ENCODE data around the gene NSUN6.
A peak's percentile ranks its signal among the peaks of the same experiment; 100 is the strongest.

Gene NSUN6, protein sequence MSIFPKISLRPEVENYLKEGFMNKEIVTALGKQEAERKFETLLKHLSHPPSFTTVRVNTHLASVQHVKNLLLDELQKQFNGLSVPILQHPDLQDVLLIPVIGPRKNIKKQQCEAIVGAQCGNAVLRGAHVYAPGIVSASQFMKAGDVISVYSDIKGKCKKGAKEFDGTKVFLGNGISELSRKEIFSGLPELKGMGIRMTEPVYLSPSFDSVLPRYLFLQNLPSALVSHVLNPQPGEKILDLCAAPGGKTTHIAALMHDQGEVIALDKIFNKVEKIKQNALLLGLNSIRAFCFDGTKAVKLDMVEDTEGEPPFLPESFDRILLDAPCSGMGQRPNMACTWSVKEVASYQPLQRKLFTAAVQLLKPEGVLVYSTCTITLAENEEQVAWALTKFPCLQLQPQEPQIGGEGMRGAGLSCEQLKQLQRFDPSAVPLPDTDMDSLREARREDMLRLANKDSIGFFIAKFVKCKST

DNA sequence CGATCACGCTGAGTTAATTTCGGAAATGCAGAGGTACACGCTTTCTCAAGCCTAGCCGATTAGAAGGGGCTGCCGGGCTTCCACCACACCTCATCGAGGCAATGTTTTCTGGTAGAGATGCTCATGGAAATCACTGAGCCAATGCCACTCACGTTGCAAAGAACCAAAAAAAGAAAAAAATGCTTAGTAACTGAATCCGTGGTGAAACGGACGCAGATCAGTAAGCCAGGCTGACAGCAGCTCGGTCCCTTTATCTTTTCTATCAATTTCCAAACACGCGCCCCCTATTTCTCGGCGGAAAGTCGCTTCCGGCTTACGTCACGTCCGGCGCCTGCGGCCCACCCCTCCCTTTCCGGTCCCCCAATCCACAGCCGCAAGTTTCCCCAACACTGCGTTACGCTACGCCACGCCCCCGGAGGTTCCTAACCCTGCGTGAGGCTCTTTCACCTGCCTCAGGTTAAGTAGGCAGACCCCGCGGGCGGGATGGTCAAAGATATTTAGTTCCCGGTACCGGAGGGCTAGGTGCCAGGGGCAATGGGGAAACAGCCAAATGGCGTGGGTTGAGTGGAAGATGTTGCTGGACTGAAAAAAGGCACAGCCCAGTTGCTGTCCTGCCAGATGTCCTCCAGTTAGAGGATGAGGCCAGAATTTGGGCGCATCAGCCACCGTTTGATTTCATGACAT is at the start of gene NSUN6:
NSUN6 (minus strand) TSS at position 264 of the 684 bp plus-strand sequence. CDS start 384 bp downstream, outside the sequence.
- Mint-ChIP-seq H3K4me3 (peak within 1 kb of the TSS; percentile 93), H3K27ac (peak within 1 kb of the TSS; percentile 98), H3K9me3 (no peaks in the 10 kb centered on the region), H3K27me3 (ENCODE audit: low read depth) (no peaks in the 10 kb centered on the region), H3K4me1 (ENCODE audit: low read depth) (peaks cover 37% of the 10 kb centered on the region), H3K36me3 (ENCODE audit: low read depth) (peaks cover 15% of the 10 kb centered on the region)

DNA sequence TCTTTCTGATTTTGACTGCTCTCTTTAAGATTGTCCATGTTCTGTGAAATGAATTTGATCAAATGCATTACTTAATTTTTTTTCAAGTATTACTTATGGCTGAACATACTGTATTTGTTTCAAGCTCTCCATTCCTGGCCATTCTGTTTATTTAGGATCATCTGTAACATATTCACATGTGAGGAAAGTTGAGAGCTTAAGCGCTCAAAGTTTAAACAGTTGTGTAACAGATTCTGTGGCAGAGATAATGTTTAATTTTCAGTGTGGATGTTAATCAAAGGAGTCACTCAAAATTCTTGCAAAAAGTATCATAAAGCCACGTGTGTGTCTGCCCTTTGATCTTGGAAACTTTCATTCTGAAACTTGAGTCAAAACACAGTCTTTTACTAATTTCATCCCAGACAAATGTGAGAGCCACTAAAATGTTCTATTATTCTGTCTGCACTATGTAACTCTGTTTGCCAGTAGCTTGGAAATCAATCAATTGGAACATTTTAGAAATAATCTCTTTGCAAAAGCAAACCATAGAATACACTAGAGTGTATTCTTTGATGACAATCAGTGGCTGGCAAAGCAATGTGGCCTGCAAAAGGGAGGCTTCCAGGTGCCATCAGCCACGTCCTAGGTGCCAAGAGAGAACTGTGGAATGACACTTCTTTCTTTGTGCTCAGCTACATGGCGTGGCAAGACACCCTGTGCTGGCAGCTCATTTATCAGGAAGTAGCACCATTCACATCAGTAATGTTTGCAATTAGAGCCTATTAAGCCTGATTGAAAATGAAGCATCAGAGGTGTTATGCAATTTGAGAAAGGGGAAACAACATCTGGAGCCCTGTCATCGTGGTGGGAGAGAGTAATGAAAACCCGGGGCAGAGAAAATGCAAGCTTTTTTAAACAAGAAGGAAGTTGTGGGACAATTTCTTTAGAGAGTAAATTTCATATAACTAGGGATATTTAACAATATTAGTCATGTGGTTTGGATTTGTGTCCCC is 48.8 kb upstream of the NSUN6 start:
- Mint-ChIP-seq H3K36me3 (ENCODE audit: low read depth) (no peaks in the 10 kb centered on the region), H3K9me3 (no peaks in the 10 kb centered on the region), H3K27me3 (ENCODE audit: low read depth) (no peaks in the 10 kb centered on the region), H3K27ac (no peak overlapping the region), H3K4me1 (ENCODE audit: low read depth) (no peaks in the 10 kb centered on the region), H3K4me3 (no peak overlapping the region)

DNA sequence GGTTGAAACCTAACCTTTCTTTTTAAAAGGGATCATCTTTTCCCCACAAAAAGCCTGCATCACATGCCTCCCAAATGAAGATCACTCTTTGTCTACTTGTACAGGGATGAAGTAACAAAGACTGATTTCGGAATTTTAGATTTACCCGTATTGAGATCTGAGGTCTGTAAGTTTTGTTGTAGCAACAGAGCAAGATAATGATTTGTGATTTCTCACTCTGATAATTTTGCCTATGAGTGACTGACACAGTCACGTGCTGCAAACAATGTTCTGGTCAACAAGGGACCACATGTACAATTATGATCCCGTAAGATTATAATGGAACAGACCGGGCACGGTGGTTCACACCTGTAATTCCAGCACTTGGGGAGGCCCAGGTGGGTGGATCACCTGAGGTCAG is 39.2 kb upstream of the NSUN6 start:
- Mint-ChIP-seq H3K27me3 (ENCODE audit: low read depth) (peaks cover 10% of the 10 kb centered on the region), H3K4me3 (no peak overlapping the region), H3K36me3 (ENCODE audit: low read depth) (no peaks in the 10 kb centered on the region), H3K27ac (no peak overlapping the region), H3K9me3 (no peaks in the 10 kb centered on the region), H3K4me1 (ENCODE audit: low read depth) (no peaks in the 10 kb centered on the region)

DNA sequence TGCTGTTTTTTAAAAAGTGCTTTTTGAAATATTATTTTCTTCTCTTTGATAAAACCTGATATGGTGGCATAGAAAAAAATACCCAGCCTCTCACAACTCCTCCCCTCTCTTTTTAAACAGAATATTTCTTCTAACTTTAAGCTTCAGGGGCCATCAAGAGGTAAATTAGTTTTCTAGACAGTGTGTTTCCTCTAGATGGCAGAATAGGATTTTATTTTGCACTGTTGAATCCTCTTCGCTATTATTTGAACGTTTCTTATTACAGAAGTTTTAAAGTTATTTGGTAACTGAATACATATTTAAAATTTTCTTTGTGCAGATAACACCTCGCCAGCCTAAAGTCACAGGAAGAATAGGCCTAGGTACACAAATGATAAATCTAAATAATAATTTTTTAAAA is 38.1 kb upstream of the NSUN6 start:
- Mint-ChIP-seq H3K9me3 (no peaks in the 10 kb centered on the region), H3K27me3 (ENCODE audit: low read depth) (peaks cover 10% of the 10 kb centered on the region), H3K4me3 (no peak overlapping the region), H3K36me3 (ENCODE audit: low read depth) (no peaks in the 10 kb centered on the region), H3K4me1 (ENCODE audit: low read depth) (peaks cover 3% of the 10 kb centered on the region), H3K27ac (no peak overlapping the region)

DNA sequence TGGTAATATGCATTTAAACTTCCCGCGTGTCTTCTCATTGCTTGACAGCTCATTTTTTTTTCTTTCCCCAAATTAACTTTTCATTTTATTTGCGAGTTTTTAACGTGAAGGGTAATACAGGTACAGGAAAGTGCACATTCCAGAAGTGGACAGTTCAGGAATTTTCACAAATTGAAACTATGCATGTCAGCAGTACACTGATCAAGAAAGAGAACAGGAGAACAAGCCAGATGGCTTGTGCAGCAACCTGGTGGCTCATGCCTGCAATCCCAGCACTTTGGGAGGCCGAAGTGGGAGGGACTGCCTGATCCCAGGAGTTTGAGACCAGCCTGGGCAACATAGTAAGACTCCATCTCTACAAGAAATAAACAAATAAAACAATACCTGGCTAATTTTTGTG is 36.3 kb upstream of the NSUN6 start:
- Mint-ChIP-seq H3K27ac (no peak overlapping the region), H3K9me3 (no peaks in the 10 kb centered on the region), H3K4me1 (ENCODE audit: low read depth) (peaks cover 3% of the 10 kb centered on the region), H3K4me3 (no peak overlapping the region), H3K36me3 (ENCODE audit: low read depth) (peaks cover 4% of the 10 kb centered on the region), H3K27me3 (ENCODE audit: low read depth) (peaks cover 10% of the 10 kb centered on the region)

DNA sequence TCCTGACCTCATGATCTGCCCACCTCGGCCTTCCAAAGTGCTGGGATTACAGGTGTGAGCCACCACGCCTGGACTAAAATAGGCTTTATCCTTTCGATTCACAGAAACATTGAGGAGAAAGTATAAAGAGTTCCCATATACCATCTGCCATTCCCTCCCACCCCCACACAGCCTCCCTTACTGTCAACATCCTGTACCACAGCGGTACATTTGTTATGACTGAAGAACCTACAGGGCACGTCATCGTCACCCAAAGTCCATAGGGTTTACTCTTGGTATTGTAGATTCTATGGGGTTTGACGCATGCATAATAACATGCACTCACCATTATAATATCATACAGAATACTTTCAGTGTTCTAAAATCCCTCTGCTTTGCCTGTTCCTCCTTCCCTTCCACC is 35.8 kb upstream of the NSUN6 start:
- Mint-ChIP-seq H3K27me3 (ENCODE audit: low read depth) (peaks cover 10% of the 10 kb centered on the region), H3K4me3 (no peak overlapping the region), H3K27ac (no peak overlapping the region), H3K4me1 (ENCODE audit: low read depth) (peaks cover 3% of the 10 kb centered on the region), H3K36me3 (ENCODE audit: low read depth) (peaks cover 4% of the 10 kb centered on the region), H3K9me3 (no peaks in the 10 kb centered on the region)

DNA sequence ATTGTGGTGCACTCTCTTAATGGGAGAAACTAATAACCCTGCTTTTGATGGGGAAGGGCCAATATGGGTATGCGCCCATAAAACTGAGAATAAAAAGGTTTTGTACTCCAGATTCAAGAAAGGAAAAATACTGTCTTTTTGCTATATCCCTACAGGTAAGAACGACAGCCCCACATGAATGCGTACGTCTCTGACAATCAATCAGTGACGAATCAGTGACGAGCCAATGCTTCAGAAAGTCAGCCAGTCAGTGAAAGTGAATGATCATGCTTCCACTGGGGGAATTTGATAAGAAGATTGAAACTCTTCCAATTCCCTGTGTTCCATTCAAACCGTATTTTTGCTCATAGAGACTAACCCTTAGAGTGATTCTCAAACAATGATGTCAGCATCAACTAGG is 34.2 kb upstream of the NSUN6 start:
- Mint-ChIP-seq H3K27ac (no peak overlapping the region), H3K4me3 (no peak overlapping the region), H3K4me1 (ENCODE audit: low read depth) (peaks cover 3% of the 10 kb centered on the region), H3K27me3 (ENCODE audit: low read depth) (peaks cover 9% of the 10 kb centered on the region), H3K9me3 (no peaks in the 10 kb centered on the region), H3K36me3 (ENCODE audit: low read depth) (peaks cover 4% of the 10 kb centered on the region)

DNA sequence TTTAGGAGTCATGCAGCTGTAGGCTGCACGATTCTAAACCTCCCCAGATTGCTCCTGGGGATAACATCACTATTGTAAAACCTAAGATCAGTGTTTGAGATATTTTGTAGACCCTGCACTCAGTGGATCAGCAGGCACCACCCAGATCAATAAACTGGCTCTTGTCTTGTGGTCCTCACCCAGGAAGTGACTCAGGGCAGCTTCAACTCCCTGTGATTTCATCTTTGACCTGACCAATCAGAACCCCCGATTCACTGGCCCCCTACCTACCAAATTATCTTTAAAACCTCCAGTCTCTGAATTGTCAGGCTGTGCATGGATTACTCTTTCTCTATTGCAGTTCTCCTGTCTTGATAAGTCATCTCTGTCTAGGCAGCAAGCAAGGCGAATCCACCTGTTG is 33.6 kb upstream of the NSUN6 start:
- Mint-ChIP-seq H3K4me1 (ENCODE audit: low read depth) (peaks cover 3% of the 10 kb centered on the region), H3K27ac (no peak overlapping the region), H3K4me3 (no peak overlapping the region)

DNA sequence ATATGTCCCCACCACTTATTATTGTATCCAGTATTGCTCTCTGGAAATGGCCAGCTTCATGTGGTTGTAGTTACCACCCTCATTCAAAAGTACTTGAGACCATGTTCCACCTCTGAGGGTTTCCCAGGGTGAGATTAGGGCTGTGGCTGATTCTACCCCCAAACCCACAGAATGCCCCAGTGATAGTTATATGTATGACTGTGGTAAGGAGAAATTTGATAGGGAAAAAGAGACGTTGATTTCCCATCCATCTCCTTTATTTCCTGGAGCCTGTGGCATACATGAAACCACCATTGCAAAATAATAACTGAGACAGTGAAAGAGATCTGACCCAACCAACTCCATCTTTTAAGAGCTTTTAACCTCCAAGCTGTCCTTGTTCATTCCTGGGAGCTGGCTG is 33.0 kb upstream of the NSUN6 start:
- Mint-ChIP-seq H3K4me3 (no peak overlapping the region), H3K36me3 (ENCODE audit: low read depth) (peaks cover 4% of the 10 kb centered on the region), H3K9me3 (no peaks in the 10 kb centered on the region), H3K4me1 (ENCODE audit: low read depth) (peaks cover 3% of the 10 kb centered on the region), H3K27ac (no peak overlapping the region), H3K27me3 (ENCODE audit: low read depth) (peaks cover 7% of the 10 kb centered on the region)

More for the DNA sequence above, 33.6 kb upstream of the NSUN6 start:
- Mint-ChIP-seq H3K9me3 (no peaks in the 10 kb centered on the region), H3K36me3 (ENCODE audit: low read depth) (peaks cover 4% of the 10 kb centered on the region), H3K27me3 (ENCODE audit: low read depth) (peaks cover 7% of the 10 kb centered on the region)

DNA sequence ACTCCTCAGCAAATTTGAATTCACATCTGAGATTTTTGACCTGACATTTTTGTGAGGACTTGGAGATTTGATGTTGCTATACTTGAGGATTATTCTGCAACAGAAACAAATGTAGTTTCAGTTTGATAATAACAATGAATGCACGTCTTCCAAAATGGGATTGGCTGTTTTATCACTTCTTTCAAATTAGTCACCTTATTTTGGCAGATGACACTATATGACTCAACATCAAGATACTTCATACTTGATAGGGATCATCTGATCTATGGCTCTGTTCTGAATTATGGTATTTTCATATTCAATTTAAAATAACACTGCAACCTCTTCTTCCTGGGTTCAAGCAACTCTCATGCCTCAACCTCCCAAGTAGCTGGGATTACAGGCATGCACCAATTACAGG is 32.0 kb upstream of the NSUN6 start:
- Mint-ChIP-seq H3K27ac (no peak overlapping the region), H3K9me3 (no peaks in the 10 kb centered on the region), H3K36me3 (ENCODE audit: low read depth) (peaks cover 4% of the 10 kb centered on the region), H3K4me3 (no peak overlapping the region), H3K27me3 (ENCODE audit: low read depth) (no peaks in the 10 kb centered on the region), H3K4me1 (ENCODE audit: low read depth) (peaks cover 3% of the 10 kb centered on the region)

DNA sequence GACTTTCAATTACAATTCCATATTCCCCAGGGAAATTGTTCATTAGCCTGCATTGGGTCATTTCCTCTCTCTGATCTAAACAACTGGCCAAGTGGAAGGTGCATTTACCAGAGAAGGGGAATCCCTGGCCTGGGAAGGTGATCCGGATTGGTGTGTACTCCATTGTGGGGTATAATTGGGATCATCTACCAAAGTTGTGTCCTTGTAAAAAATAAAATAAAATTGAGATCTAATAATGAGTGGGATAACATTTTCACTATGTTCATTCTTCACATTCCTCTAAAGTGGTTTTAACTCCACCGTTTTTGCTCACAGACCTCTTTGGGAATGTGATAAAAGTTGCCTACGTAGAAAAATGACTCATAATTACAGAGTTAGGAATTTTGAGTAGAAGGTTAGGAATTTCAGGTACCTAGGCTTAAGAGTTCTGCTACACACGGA is 30.6 kb upstream of the NSUN6 start:
- Mint-ChIP-seq H3K4me3 (no peak overlapping the region), H3K9me3 (no peaks in the 10 kb centered on the region), H3K27me3 (ENCODE audit: low read depth) (no peaks in the 10 kb centered on the region), H3K4me1 (ENCODE audit: low read depth) (peaks cover 3% of the 10 kb centered on the region), H3K36me3 (ENCODE audit: low read depth) (peaks cover 4% of the 10 kb centered on the region), H3K27ac (no peak overlapping the region)

DNA sequence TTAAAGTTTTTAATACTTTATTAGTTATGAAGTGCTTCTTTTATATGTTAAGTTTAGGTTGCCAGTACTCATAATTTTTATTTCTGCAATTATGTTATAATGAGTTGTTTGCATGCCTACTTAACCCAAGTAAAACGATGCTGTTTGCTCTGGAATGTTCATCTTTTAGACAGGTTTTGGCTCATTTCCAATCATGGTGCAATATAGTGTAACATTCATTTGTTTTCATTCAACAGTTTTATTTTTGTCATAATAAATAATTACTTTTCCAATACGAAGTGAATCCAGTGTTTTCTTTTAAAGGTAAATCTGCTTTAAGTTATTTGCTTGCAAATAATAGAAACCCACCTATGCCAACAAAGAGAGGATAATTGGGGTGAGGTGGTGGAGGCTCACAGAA is 30.0 kb upstream of the NSUN6 start:
- H3K27ac Mint-ChIP-seq, result no peak overlapping the region
- peaks cover 4% of the 10 kb centered on the region for H3K36me3 Mint-ChIP-seq (ENCODE audit: low read depth)
- H3K27me3 Mint-ChIP-seq (ENCODE audit: low read depth), result no peaks in the 10 kb centered on the region
- H3K9me3 Mint-ChIP-seq, result no peaks in the 10 kb centered on the region
- peaks cover 3% of the 10 kb centered on the region for H3K4me1 Mint-ChIP-seq (ENCODE audit: low read depth)
- no peak overlapping the region for H3K4me3 Mint-ChIP-seq

DNA sequence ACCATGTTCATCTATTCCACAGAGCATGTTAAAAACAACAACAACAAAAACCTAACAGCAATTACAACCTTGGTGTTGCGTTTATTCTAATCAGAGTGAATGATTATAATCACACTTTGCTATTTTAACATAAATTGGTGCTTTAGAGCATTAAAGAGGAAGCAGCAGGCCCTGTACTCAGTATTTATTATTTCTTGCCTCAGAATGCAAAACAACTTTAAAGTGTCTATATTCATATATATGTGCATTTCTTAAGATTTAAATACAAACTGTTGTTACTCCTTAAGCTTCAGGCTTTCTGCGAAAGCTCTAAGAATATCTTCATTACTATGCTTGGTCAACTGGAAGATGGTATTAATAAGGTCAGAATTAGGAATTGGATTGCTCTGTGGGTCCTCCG is 29.4 kb upstream of the NSUN6 start:
- H3K4me3 Mint-ChIP-seq, result no peak overlapping the region
- H3K36me3 Mint-ChIP-seq (ENCODE audit: low read depth), result peaks cover 4% of the 10 kb centered on the region
- no peaks in the 10 kb centered on the region for H3K9me3 Mint-ChIP-seq
- peaks cover 3% of the 10 kb centered on the region for H3K4me1 Mint-ChIP-seq (ENCODE audit: low read depth)
- H3K27ac Mint-ChIP-seq, result no peak overlapping the region
- no peaks in the 10 kb centered on the region for H3K27me3 Mint-ChIP-seq (ENCODE audit: low read depth)

DNA sequence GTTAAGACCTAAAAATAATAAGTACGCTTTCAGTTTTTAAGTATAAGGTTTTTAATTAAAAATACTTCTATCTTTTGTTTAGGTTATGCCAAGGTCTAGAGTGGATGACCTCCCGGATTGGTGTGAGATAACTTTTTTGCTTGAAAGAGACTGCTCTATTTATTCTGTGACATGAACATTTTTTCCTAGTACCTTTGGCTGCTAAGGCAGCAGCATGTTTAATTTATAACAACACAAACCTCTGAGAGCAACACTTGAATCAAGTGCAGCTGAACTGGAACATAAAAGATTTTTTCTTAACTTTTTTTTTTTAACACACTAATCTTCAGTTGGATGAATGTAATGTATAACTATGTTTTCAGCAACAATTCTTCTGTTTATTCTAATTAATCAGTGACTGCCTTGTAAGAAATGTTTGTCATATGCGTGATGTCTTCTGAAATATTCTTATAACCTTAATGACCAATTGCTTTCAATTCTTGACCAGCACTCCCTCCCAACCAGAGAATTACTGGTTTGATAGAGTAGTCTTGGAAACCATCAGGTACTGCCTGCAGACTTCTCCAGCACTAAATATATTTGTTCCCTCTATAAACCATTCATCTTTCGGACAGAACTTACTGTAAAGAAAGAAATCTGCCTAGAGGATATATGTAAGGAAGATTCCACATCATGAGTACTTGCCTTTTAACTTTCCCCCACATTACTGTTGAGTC is 23.9 kb upstream of the NSUN6 start:
- no peak overlapping the region for H3K27ac Mint-ChIP-seq
- H3K27me3 Mint-ChIP-seq (ENCODE audit: low read depth), result no peaks in the 10 kb centered on the region
- H3K4me1 Mint-ChIP-seq (ENCODE audit: low read depth), result peaks cover 2% of the 10 kb centered on the region
- H3K36me3 Mint-ChIP-seq (ENCODE audit: low read depth), result peaks cover 23% of the 10 kb centered on the region
- H3K4me3 Mint-ChIP-seq, result no peak overlapping the region
- H3K9me3 Mint-ChIP-seq, result no peaks in the 10 kb centered on the region

All from T-helper 1 cell treated with Interleukin-12 subunit alpha and Interleukin-12 subunit beta and Interleukin-4 antibody, amounts not matched to agents 30 μg/mL and 1 μg/mL, for 36 hours (primary cell).